HepG2 (cell line): Measurements from ENCODE around the gene DNM3. TPM values are rescaled to one million over a fixed set of nuclear protein-coding genes. Genes with fewer than 3 reads are reported as not detected.

Experiments used
- ATAC-seq: fragments of 200-7000 bp; cut with Tn5 transposase; 3 replicates; pipeline ENCODE4 v1.9.1; 2020; ENCODE audit warnings: mild to moderate bottlenecking, moderate library complexity
- BruUV-seq: library from RNA; stranded (reverse); fragments of 400-500 nt; replicated peaks from 2 replicates; lab custom pipeline; 2021; lab: Mats Ljungman, UMichigan
- CTCF ChIA-PET: fragments of 300-600 bp; formaldehyde crosslinking; extraction: SDS; loops from one replicate; lab custom pipeline; 2021; ENCODE audit warnings: low total read pairs, inconsistent platforms, low intra/inter-chr PET ratio; lab: Yijun Ruan, JAX
- POLR2A ChIA-PET: fragments of 350-600 bp; sonication (Branson Sonifier 250); formaldehyde crosslinking; loops from one replicate; lab custom pipeline; 2020; ENCODE audit warnings: antibody characterized with exemption, inconsistent platforms; lab: Yijun Ruan, JAX
- DNase-seq: peaks from one replicate; pipeline ENCODE4 v3.0.0-alpha.2; 2015; ENCODE audit warnings: low spot score
- FAIRE-seq: peaks from 3 replicates; lab custom pipeline; 2011; peaks lifted over from hg19 to GRCh38; lab: Jason Lieb, UNC
- H2AFZ ChIP-seq: one replicate; pipeline ENCODE4 v1.6.1; 2011; ENCODE audit warnings: low read length, inconsistent platforms
- H3K27ac ChIP-seq: fragments of 300-600 bp; 3 replicates; pipeline ENCODE4 v1.8.0; 2011; ENCODE audit warnings: mixed run types, mild to moderate bottlenecking, mixed read lengths, low read length, inconsistent platforms; ENCODE audit not compliant: insufficient read depth; ENCODE audit errors: extremely low read length
- H3K27me3 ChIP-seq, 2 experiments: fragments of 200-600 bp in 1 of 2; 2 replicates in 1 of 2; 3 replicates in 1 of 2; pipeline versions ENCODE4 v1.6.0 to v1.8.0; 2011; ENCODE audit warnings: low read length in 2 of 2, mild to moderate bottlenecking in 2 of 2, moderate library complexity in 2 of 2, inconsistent platforms in 1 of 2; ENCODE audit not compliant: insufficient read depth in 2 of 2, control insufficient read depth in 1 of 2
- H3K36me3 ChIP-seq, 2 experiments: fragments of 200-600 bp in 1 of 2; replicated peaks in 1 of 2; 2 replicates in 1 of 2; 3 replicates in 1 of 2; pipeline versions ENCODE4 v1.5.1 to v1.8.0; 2011; ENCODE audit warnings: low read length in 2 of 2, inconsistent platforms in 1 of 2; ENCODE audit not compliant: insufficient read depth in 2 of 2, control insufficient read depth in 1 of 2
- H3K4me1 ChIP-seq: 2 replicates; pipeline ENCODE4 v1.5.1; 2012; ENCODE audit warnings: low read length, inconsistent platforms; ENCODE audit not compliant: insufficient read depth
- H3K4me2 ChIP-seq: 2 replicates; pipeline ENCODE4 v1.6.0; 2011; ENCODE audit warnings: low read depth, low read length, inconsistent platforms
- H3K4me3 ChIP-seq, 3 experiments: fragments of 200-600 bp in 1 of 3; sonication (generic), shearing (Covaris generic) in 1 of 3; replicated peaks in 1 of 3; 2 replicates each; pipeline ENCODE4 v1.5.1; 2011 to 2016; ENCODE audit warnings: low read length in 3 of 3, inconsistent platforms in 2 of 3, low read depth in 2 of 3, mild to moderate bottlenecking in 2 of 3, control low read depth in 1 of 3, mixed read lengths in 1 of 3; ENCODE audit not compliant: insufficient read depth in 1 of 3
- H3K79me2 ChIP-seq: one replicate; pipeline ENCODE4 v1.6.1; 2011; ENCODE audit warnings: low read length, inconsistent platforms; ENCODE audit not compliant: insufficient read depth
- H3K9ac ChIP-seq: 2 replicates; pipeline ENCODE4 v1.6.0; 2011; ENCODE audit warnings: mild to moderate bottlenecking, low read depth, low read length, inconsistent platforms; ENCODE audit not compliant: insufficient read depth
- H3K9me3 ChIP-seq: 2 replicates; pipeline ENCODE4 v1.5.1; 2012; ENCODE audit warnings: mild to moderate bottlenecking, low read length
- H4K20me1 ChIP-seq: 2 replicates; pipeline ENCODE4 v1.6.0; 2011; ENCODE audit warnings: inconsistent platforms, mild to moderate bottlenecking, low read length, moderate library complexity; ENCODE audit not compliant: insufficient read depth
- ARHGAP35 ChIP-seq: sonication (generic); formaldehyde crosslinking; IDR thresholded peaks from 2 replicates; pipeline ENCODE4 v1.9.0; 2022; ENCODE audit warnings: mild to moderate bottlenecking, inconsistent platforms, moderate library complexity, missing genetic modification reagents, borderline replicate concordance
- ATF1 ChIP-seq: IDR thresholded peaks from 2 replicates; pipeline ENCODE4 v1.6.1; 2016; ENCODE audit warnings: mild to moderate bottlenecking, control low read depth
- ATRX ChIP-seq: sonication (generic); formaldehyde crosslinking; IDR thresholded peaks from 2 replicates; pipeline ENCODE4 v1.4.0; 2020; ENCODE audit warnings: missing genetic modification reagents, borderline replicate concordance
- EEA1 ChIP-seq: sonication (generic); formaldehyde crosslinking; IDR thresholded peaks from 2 replicates; pipeline ENCODE4 v1.5.1; 2020; ENCODE audit warnings: mild to moderate bottlenecking, missing genetic modification reagents, borderline replicate concordance
- EHMT2 ChIP-seq: fragments of 200-600 bp; sonication (generic); IDR thresholded peaks from 2 replicates; pipeline ENCODE4 v1.7.0; 2017; ENCODE audit warnings: antibody characterized with exemption, low read depth, low read length, borderline replicate concordance
- ELF4 ChIP-seq: sonication (generic); formaldehyde crosslinking; IDR thresholded peaks from 2 replicates; pipeline ENCODE4 v1.5.0; 2020; ENCODE audit warnings: missing genetic modification reagents, mild to moderate bottlenecking, moderate library complexity, borderline replicate concordance
- HES4 ChIP-seq: sonication (generic); formaldehyde crosslinking; IDR thresholded peaks from 2 replicates; pipeline ENCODE4 v1.9.0; 2021; ENCODE audit warnings: mild to moderate bottlenecking, missing genetic modification reagents, borderline replicate concordance
- JUNB ChIP-seq: sonication (generic); formaldehyde crosslinking; IDR thresholded peaks from 2 replicates; pipeline ENCODE4 v1.8.0; 2022; ENCODE audit warnings: missing genetic modification reagents, mild to moderate bottlenecking, borderline replicate concordance
- RAD51 ChIP-seq: fragments of 450-650 bp; IDR thresholded peaks from 2 replicates; pipeline ENCODE4 v1.6.1; 2016; ENCODE audit warnings: borderline replicate concordance
- THAP7 ChIP-seq: sonication (generic); formaldehyde crosslinking; IDR thresholded peaks from 2 replicates; pipeline ENCODE4 v1.8.1; 2023; ENCODE audit warnings: mild to moderate bottlenecking, missing genetic modification reagents
- YY1 ChIP-seq: IDR thresholded peaks from 2 replicates; pipeline ENCODE4 v1.6.1; 2011; ENCODE audit warnings: low read length, low read depth, moderate library complexity, mild to moderate bottlenecking; ENCODE audit not compliant: insufficient read depth, insufficient replicate concordance
- ZBTB7B ChIP-seq: sonication (generic); formaldehyde crosslinking; IDR thresholded peaks from 2 replicates; pipeline ENCODE4 v1.4.0; 2020; ENCODE audit warnings: missing genetic modification reagents
- ZFP36L1 ChIP-seq: sonication (generic); formaldehyde crosslinking; IDR thresholded peaks from 2 replicates; pipeline ENCODE4 v1.8.0; 2022; ENCODE audit warnings: mild to moderate bottlenecking, missing genetic modification reagents, moderate library complexity
- ZGPAT ChIP-seq: IDR thresholded peaks from 2 replicates; pipeline ENCODE4 v1.6.1; 2016; ENCODE audit warnings: mild to moderate bottlenecking
- ZNF232 ChIP-seq: sonication (generic); formaldehyde crosslinking; IDR thresholded peaks from 2 replicates; pipeline ENCODE4 v1.4.0; 2020; ENCODE audit warnings: missing genetic modification reagents, borderline replicate concordance
- ZNF460 ChIP-seq: sonication (generic); formaldehyde crosslinking; IDR thresholded peaks from 2 replicates; pipeline ENCODE4 v1.5.1; 2020; ENCODE audit warnings: missing genetic modification reagents, mild to moderate bottlenecking, borderline replicate concordance
- ZNF484 ChIP-seq: sonication (generic); formaldehyde crosslinking; IDR thresholded peaks from 2 replicates; pipeline ENCODE4 v1.5.1; 2020; ENCODE audit warnings: mild to moderate bottlenecking, low read depth, missing genetic modification reagents, borderline replicate concordance
- ZNF614 ChIP-seq: IDR thresholded peaks from 2 replicates; pipeline ENCODE4 v1.6.1; 2018; ENCODE audit warnings: missing biosample characterization, missing genetic modification reagents, inconsistent platforms, borderline replicate concordance
- ZNF768 ChIP-seq: sonication (generic); formaldehyde crosslinking; IDR thresholded peaks from 2 replicates; pipeline ENCODE4 v1.4.0; 2020; ENCODE audit warnings: missing genetic modification reagents
- WGBS: methylation state at CpG from one replicate; pipeline ENCODE4 v1.1.6; 2017; ENCODE audit warnings: low lambda C conversion rate; 5-methylcytosine and 5-hydroxymethylcytosine counted together
- in situ Hi-C: cut with HindIII; loops from 2 replicates; pipeline ENCODE4 v1.10.0; 2017; ENCODE audit warnings: low pct_unique_long_range_greater_than_20kb; ENCODE audit not compliant: extremely low pct_ligation_motif_present
- intact Hi-C: fragments of 100-400 bp; cut with micrococcal nuclease; formaldehyde crosslinking; loops from one replicate; pipeline ENCODE4 v1.10.0; 2022; ENCODE audit not compliant: unreplicated experiment
- polyA plus RNA-seq, 8 experiments: library from polyadenylated mRNA; depleted of rRNA in 3 of 8; stranded (reverse) in 7 of 8; unstranded in 1 of 8; fragments of >200 nt; fragmentation: Illumina TruSeq in 4 of 8; extraction: Trizol in 4 of 8; gene quantifications; 2 replicates each; pipeline versions ENCODE4 v1.2.1 to v1.2.3, GENCODE V29; 2011 to 2016; ENCODE audit warnings: low read depth in 4 of 8, missing spikeins in 1 of 8, mixed read lengths in 1 of 8; ENCODE audit not compliant: insufficient read depth in 1 of 8
- total RNA-seq, 5 experiments: library from RNA; depleted of rRNA; stranded (reverse); fragments of >200 nt; fragmentation: Illumina TruSeq; extraction: Trizol; gene quantifications; 2 replicates each; pipeline ENCODE4 v1.2.3, GENCODE V29; 2016; ENCODE audit warnings: low read depth in 1 of 5

The DNM3 gene
- total and polyA plus RNA-seq, 2 of the 13 experiments (the other 11 are each of a cell fraction or from before 2014, with no cell fraction given): 0.05 TPM; not detected in 1

GRCh38 chr1:172320733-172321132 lies 479.4 kb downstream of the DNM3 start:
- H3K27ac ChIP-seq: no peak overlapping the region
- no peaks in the 10 kb centered on the region for H4K20me1 ChIP-seq
- H3K4me2 ChIP-seq: no peak overlapping the region
- no peak overlapping the region for H3K9ac ChIP-seq
- ChIA-PET CTCF (no interaction called here), POLR2A (no interaction called here)
- no peaks in the 10 kb centered on the region for H3K79me2 ChIP-seq
- TF ChIP-seq HES4 (CRISPR knock-in tag): no peak
- TF ChIP-seq ZFP36L1 (CRISPR knock-in tag): no peak
- no peak for TF ChIP-seq ZNF232 (CRISPR knock-in tag)
- no peak for TF ChIP-seq EEA1
- intact Hi-C loops (no loop called here), in situ Hi-C loops (no loop called here)
- no TSS peak for BruUV-seq
- H3K9me3 ChIP-seq: no peaks in the 10 kb centered on the region
- H3K36me3 ChIP-seq: no peaks in the 10 kb centered on the region
- 0 out of 5 replicates have a peak, but pooled peaks cover 0 to 7% of the 10 kb centered on the region in 2 experiments for H3K27me3 ChIP-seq
- WGBS: 54% methylated on average over 6 of the region's 6 CpGs
- no peak for ATAC-seq
- no peak overlapping the region for H2AFZ ChIP-seq
- DNase-seq: no peak
- no peak for FAIRE-seq
- H3K4me1 ChIP-seq: no peaks in the 10 kb centered on the region
- no peak overlapping the region for H3K4me3 ChIP-seq

- H3K4me3 ChIP-seq: no peak overlapping the region
- FAIRE-seq: no peak
- H3K27me3 ChIP-seq: 0 out of 5 replicates have a peak, but pooled peaks cover 0 to 7% of the 10 kb centered on the region in 2 experiments
- ChIA-PET CTCF (no interaction called here), POLR2A (no interaction called here)
- H3K9ac ChIP-seq: no peak overlapping the region
- H3K9me3 ChIP-seq: no peaks in the 10 kb centered on the region
- 19% methylated on average over 4 of the region's 4 CpGs for WGBS
- no peak overlapping the region for H3K4me2 ChIP-seq
- no peak for DNase-seq
- no peaks in the 10 kb centered on the region for H4K20me1 ChIP-seq
- in situ Hi-C loops (no loop called here), intact Hi-C loops (no loop called here)
- no peaks in the 10 kb centered on the region for H3K79me2 ChIP-seq
- BruUV-seq: no TSS peak
- no peak for ATAC-seq
- no peaks in the 10 kb centered on the region for H3K36me3 ChIP-seq
- H3K27ac ChIP-seq: no peak overlapping the region
- H3K4me1 ChIP-seq: no peaks in the 10 kb centered on the region
- H2AFZ ChIP-seq: no peak overlapping the region
- no peak for TF ChIP-seq ARHGAP35
- TF ChIP-seq YY1: no peak
- TF ChIP-seq ZNF460: no peak
- no peak for TF ChIP-seq ELF4
- no peak for TF ChIP-seq ZNF768 (CRISPR knock-in tag)
- TF ChIP-seq ATF1: no peak
- no peak for TF ChIP-seq ATRX (CRISPR knock-in tag)
- no peak for TF ChIP-seq ZNF614 (CRISPR knock-in tag)
- no peak for TF ChIP-seq JUNB (CRISPR knock-in tag)
- no peak for TF ChIP-seq ZBTB7B (CRISPR knock-in tag)
- TF ChIP-seq ZNF484 (CRISPR knock-in tag): no peak
- no peak for TF ChIP-seq ZGPAT (CRISPR knock-in tag)
- TF ChIP-seq EHMT2: no peak
- no peak for TF ChIP-seq THAP7 (CRISPR knock-in tag)
- no peak for TF ChIP-seq RAD51
These were observed 480.2 kb downstream of the DNM3 start for GRCh38 chr1:172321451-172321850.
